HG02970 (cell line): ENCODE data around the gene SPOCK1.

Experiments used
- ATAC-seq: cut with Tn5 transposase; IDR thresholded peaks from one replicate; pipeline ENCODE4 v1.9.1; 2021; ENCODE audit warnings: mild to moderate bottlenecking, moderate library complexity, moderate number of reproducible peaks; ENCODE audit not compliant: unreplicated experiment, low FRiP score

SPOCK1 gene

GRCh38 chr5:137214446-137215189, 284.5 kb downstream of the SPOCK1 start:
- no peak for ATAC-seq

GRCh38 chr5:137212471-137212870, 286.7 kb downstream of the SPOCK1 start:
- ATAC-seq = no peak

- no peak for ATAC-seq
Measured at GRCh38 chr5:137209232-137209809, 289.8 kb downstream of the SPOCK1 start.

GRCh38 chr5:137207023-137207760, 291.9 kb downstream of the SPOCK1 start:
- no peak for ATAC-seq

GRCh38 chr5:137206030-137206715, 293.0 kb downstream of the SPOCK1 start:
- ATAC-seq = no peak

GRCh38 chr5:137205231-137206027, 293.7 kb downstream of the SPOCK1 start:
- ATAC-seq = no peak

- no peak for ATAC-seq
Measured at GRCh38 chr5:137203011-137203632, 296.0 kb downstream of the SPOCK1 start.

- no peak for ATAC-seq
Measured at GRCh38 chr5:137201876-137202275, 297.2 kb downstream of the SPOCK1 start.

GRCh38 chr5:137200906-137201700, 298.0 kb downstream of the SPOCK1 start:
- ATAC-seq = no peak

GRCh38 chr5:137199966-137200365, 299.2 kb downstream of the SPOCK1 start:
- no peak for ATAC-seq

- ATAC-seq = no peak
Measured at GRCh38 chr5:137199201-137199600, 299.9 kb downstream of the SPOCK1 start.

- ATAC-seq = no peak
Measured at GRCh38 chr5:137195483-137195882, 303.6 kb downstream of the SPOCK1 start.

- no peak for ATAC-seq
Measured at GRCh38 chr5:137194300-137194699, 304.8 kb downstream of the SPOCK1 start.

GRCh38 chr5:137192293-137192743, 306.8 kb downstream of the SPOCK1 start:
- ATAC-seq = no peak

- ATAC-seq = no peak
Measured at GRCh38 chr5:137191179-137191578, 307.9 kb downstream of the SPOCK1 start.

- no peak for ATAC-seq
Measured at GRCh38 chr5:137190441-137190840, 308.7 kb downstream of the SPOCK1 start.

- no peak for ATAC-seq
Measured at GRCh38 chr5:137190031-137190430, 309.1 kb downstream of the SPOCK1 start.

GRCh38 chr5:137188566-137188965, 310.6 kb downstream of the SPOCK1 start:
- ATAC-seq = no peak
